Measurements from ENCODE around the gene LAMC1.

The LAMC1 gene

GRCh38 chr1:183105449-183105848 lies 82.2 kb downstream of the LAMC1 start:
- no peak for DNase-seq (ENCODE audit: low read depth in 2 of 2)

- no peak for DNase-seq (ENCODE audit: low read depth in 2 of 2)
Measured at GRCh38 chr1:183106166-183106565, 82.9 kb downstream of the LAMC1 start.

- DNase-seq (ENCODE audit: low read depth in 2 of 2): no peak
Measured at GRCh38 chr1:183106746-183107145, 83.5 kb downstream of the LAMC1 start.

GRCh38 chr1:183110326-183110880 lies 87.2 kb downstream of the LAMC1 start:
- no peak for DNase-seq (ENCODE audit: low read depth in 2 of 2)

- no peak for DNase-seq (ENCODE audit: low read depth in 2 of 2)
Measured at GRCh38 chr1:183114441-183114840, 91.2 kb downstream of the LAMC1 start.

- no peak for DNase-seq (ENCODE audit: low read depth in 2 of 2)
Measured at GRCh38 chr1:183116416-183116815, 93.2 kb downstream of the LAMC1 start.

- no peak for DNase-seq (ENCODE audit: low read depth in 2 of 2)
Measured at GRCh38 chr1:183121609-183122008, 98.4 kb downstream of the LAMC1 start.

- DNase-seq (ENCODE audit: low read depth in 2 of 2): no peak
Measured at GRCh38 chr1:183124259-183124658, 101.0 kb downstream of the LAMC1 start.

- no peak for DNase-seq (ENCODE audit: low read depth in 2 of 2)
Measured at GRCh38 chr1:183125279-183125999, 102.2 kb downstream of the LAMC1 start.

GRCh38 chr1:183126000-183126366 lies 102.8 kb downstream of the LAMC1 start:
- no peak for DNase-seq (ENCODE audit: low read depth in 2 of 2)

- DNase-seq (ENCODE audit: low read depth in 2 of 2): no peak
Measured at GRCh38 chr1:183126528-183126927, 103.3 kb downstream of the LAMC1 start.

- no peak for DNase-seq (ENCODE audit: low read depth in 2 of 2)
Measured at GRCh38 chr1:183129921-183130690, 106.9 kb downstream of the LAMC1 start.

- DNase-seq (ENCODE audit: low read depth in 2 of 2): no peak
Measured at GRCh38 chr1:183131166-183131565, 107.9 kb downstream of the LAMC1 start.

GRCh38 chr1:183135336-183135735 lies 112.1 kb downstream of the LAMC1 start:
- no peak for DNase-seq (ENCODE audit: low read depth in 2 of 2)

GRCh38 chr1:183137782-183138181 lies 114.6 kb downstream of the LAMC1 start:
- no peak for DNase-seq (ENCODE audit: low read depth in 2 of 2)

- DNase-seq (ENCODE audit: low read depth in 2 of 2): no peak
Measured at GRCh38 chr1:183138301-183138700, 115.1 kb downstream of the LAMC1 start.

GRCh38 chr1:183139281-183139942 lies 116.2 kb downstream of the LAMC1 start:
- DNase-seq (ENCODE audit: low read depth in 2 of 2): no peak

- no peak for DNase-seq (ENCODE audit: low read depth in 2 of 2)
Measured at GRCh38 chr1:183140633-183141032, 117.4 kb downstream of the LAMC1 start.

- DNase-seq (ENCODE audit: low read depth in 2 of 2): no peak
Measured at GRCh38 chr1:183142171-183142570, 119.0 kb downstream of the LAMC1 start.

GRCh38 chr1:183143576-183144315 lies 120.5 kb downstream of the LAMC1 start:
- DNase-seq (ENCODE audit: low read depth in 2 of 2): no peak

- DNase-seq (ENCODE audit: low read depth in 2 of 2): no peak
Measured at GRCh38 chr1:183144752-183145151, 121.5 kb downstream of the LAMC1 start.

GRCh38 chr1:183147735-183148134 lies 124.5 kb downstream of the LAMC1 start:
- no peak for DNase-seq (ENCODE audit: low read depth in 2 of 2)

Measured in stimulated activated CD4-positive, alpha-beta T cell treated with anti-CD3 and anti-CD28 coated beads, Interleukin-12 subunit alpha, Interleukin-12 subunit beta, amount 100 ng/mL, for 24 hours (primary cell).